Karpas-422 (cell line): ENCODE measurements around the gene WDR90. TPM values are rescaled to one million over a fixed set of nuclear protein-coding genes. Genes with fewer than 3 reads are reported as not detected.

ENCODE experiments used
- DNase-seq: peaks from one replicate; pipeline ENCODE4 v3.0.0-alpha.2; 2015
- H2AFZ ChIP-seq: fragments of 200-600 bp; sonication (generic); 2 replicates; pipeline ENCODE4 v1.6.1; 2014; ENCODE audit warnings: antibody characterized with exemption, low read length, mixed read lengths
- H3K27ac ChIP-seq: fragments of 200-600 bp; sonication (generic); 2 replicates; pipeline ENCODE4 v1.5.1; 2014; ENCODE audit warnings: mild to moderate bottlenecking, low read length, moderate library complexity
- H3K27me3 ChIP-seq: fragments of 200-600 bp; sonication (generic); 2 replicates; pipeline ENCODE4 v1.6.1; 2014; ENCODE audit warnings: low read length, mixed read lengths
- H3K36me3 ChIP-seq: fragments of 200-600 bp; sonication (generic); 2 replicates; pipeline ENCODE4 v1.6.1; 2014; ENCODE audit warnings: low read length, mixed read lengths; ENCODE audit not compliant: insufficient read depth
- H3K4me1 ChIP-seq: fragments of 200-600 bp; sonication (generic); 2 replicates; pipeline ENCODE4 v1.6.1; 2014; ENCODE audit warnings: mild to moderate bottlenecking, low read length, mixed read lengths
- H3K4me2 ChIP-seq: fragments of 200-600 bp; sonication (generic); 2 replicates; pipeline ENCODE4 v1.6.1; 2014; ENCODE audit warnings: low read length, low read depth, mild to moderate bottlenecking; ENCODE audit not compliant: poor library complexity, severe bottlenecking
- H3K4me3 ChIP-seq: fragments of 200-600 bp; sonication (generic); 2 replicates; pipeline ENCODE4 v1.5.1; 2014; ENCODE audit warnings: mild to moderate bottlenecking, antibody characterized with exemption, low read length, mixed read lengths
- H3K79me2 ChIP-seq: fragments of 200-600 bp; sonication (generic); 2 replicates; pipeline ENCODE4 v1.6.1; 2014; ENCODE audit warnings: mild to moderate bottlenecking, low read length, mixed read lengths
- H3K9ac ChIP-seq: fragments of 200-600 bp; sonication (generic); 2 replicates; pipeline ENCODE4 v1.6.0; 2014; ENCODE audit warnings: low read length
- H3K9me2 ChIP-seq: fragments of 200-600 bp; sonication (generic), shearing (Covaris generic); replicated peaks from 2 replicates; pipeline ENCODE4 v1.6.0; 2014; ENCODE audit warnings: mild to moderate bottlenecking, low read length, moderate library complexity; ENCODE audit not compliant: insufficient read depth
- H3K9me3 ChIP-seq: fragments of 300-700, 200-600 bp; sonication (generic); 2 replicates; pipeline ENCODE4 v1.6.1; 2014; ENCODE audit warnings: low read length, mixed read lengths
- H4K20me1 ChIP-seq: fragments of 200-600 bp; sonication (generic); 2 replicates; pipeline ENCODE4 v1.6.1; 2014; ENCODE audit warnings: mild to moderate bottlenecking, antibody characterized with exemption, low read length, low read depth; ENCODE audit not compliant: insufficient read depth
- total RNA-seq: library from RNA; depleted of rRNA; stranded (reverse); fragments of >200 nt; shearing (Covaris generic); gene quantifications from 2 replicates; pipeline ENCODE4 v1.2.3, GENCODE V29; 2014; ENCODE audit warnings: low replicate concordance

Gene WDR90
- total RNA-seq, 1 experiment from 2014 or later, result 37.2 TPM

GRCh38 chr16:658679-659571, 9.8 kb downstream of the WDR90 start:
- H3K9me2 ChIP-seq, result no peaks in the 10 kb centered on the region
- H3K36me3 ChIP-seq, result no peaks in the 10 kb centered on the region; the same call in 1 of the 2 replicates
- H3K4me2 ChIP-seq, result no peak overlapping the region
- no peaks in the 10 kb centered on the region for H3K27me3 ChIP-seq
- 0 out of 2 replicates have a peak, but pooled peaks cover 3% of the 10 kb centered on the region for H3K79me2 ChIP-seq
- no peak overlapping the region for H3K4me3 ChIP-seq
- no peak overlapping the region for H3K9ac ChIP-seq
- H3K9me3 ChIP-seq, result no peaks in the 10 kb centered on the region
- H4K20me1 ChIP-seq, result no peaks in the 10 kb centered on the region
- no peak overlapping the region for H2AFZ ChIP-seq
- no peak overlapping the region for H3K27ac ChIP-seq
- peak; percentile 37 for DNase-seq
- peaks cover 13% of the 10 kb centered on the region for H3K4me1 ChIP-seq

- H3K4me2 ChIP-seq, result no peak overlapping the region
- no peak overlapping the region for H3K27ac ChIP-seq
- no peaks in the 10 kb centered on the region for H3K9me3 ChIP-seq
- no peaks in the 10 kb centered on the region for H4K20me1 ChIP-seq
- peaks cover 13% of the 10 kb centered on the region for H3K4me1 ChIP-seq
- no peak overlapping the region for H2AFZ ChIP-seq
- no peaks in the 10 kb centered on the region for H3K27me3 ChIP-seq
- no peaks in the 10 kb centered on the region; the same call in 1 of the 2 replicates for H3K36me3 ChIP-seq
- H3K9me2 ChIP-seq, result no peaks in the 10 kb centered on the region
- no peak overlapping the region for H3K4me3 ChIP-seq
- H3K79me2 ChIP-seq, result 0 out of 2 replicates have a peak, but pooled peaks cover 3% of the 10 kb centered on the region
- H3K9ac ChIP-seq, result no peak overlapping the region
- DNase-seq, result no peak
Measured at GRCh38 chr16:659618-660017, 10.5 kb downstream of the WDR90 start.

GRCh38 chr16:660132-660458, 10.9 kb downstream of the WDR90 start:
- Histone ChIP-seq H3K4me1 (peaks cover 13% of the 10 kb centered on the region), H3K4me2 (peak overlapping the region; percentile 40), H3K4me3 (no peak overlapping the region), H3K9me2 (no peaks in the 10 kb centered on the region), H3K79me2 (0 out of 2 replicates have a peak, but pooled peaks cover 3% of the 10 kb centered on the region), H4K20me1 (no peaks in the 10 kb centered on the region), H2AFZ (no peak overlapping the region), H3K36me3 (no peaks in the 10 kb centered on the region; the same call in 1 of the 2 replicates), H3K27me3 (no peaks in the 10 kb centered on the region), H3K27ac (peak overlapping the region; percentile 22), H3K9me3 (no peaks in the 10 kb centered on the region), H3K9ac (peak overlapping the region; percentile 37)
- no peak for DNase-seq

GRCh38 chr16:660459-661183, 11.5 kb downstream of the WDR90 start:
- H3K9me2 ChIP-seq, result no peaks in the 10 kb centered on the region
- H3K4me2 ChIP-seq, result peak overlapping the region; percentile 50
- no peak overlapping the region for H2AFZ ChIP-seq
- H3K4me1 ChIP-seq, result peaks cover 13% of the 10 kb centered on the region
- 0 out of 2 replicates have a peak, but pooled peaks cover 3% of the 10 kb centered on the region for H3K79me2 ChIP-seq
- no peaks in the 10 kb centered on the region for H3K27me3 ChIP-seq
- no peaks in the 10 kb centered on the region for H3K9me3 ChIP-seq
- H3K9ac ChIP-seq, result peak overlapping the region; percentile 60
- H3K4me3 ChIP-seq, result peak overlapping the region; percentile 28; the same call in 1 of the 2 replicates
- H4K20me1 ChIP-seq, result no peaks in the 10 kb centered on the region
- H3K36me3 ChIP-seq, result no peaks in the 10 kb centered on the region; the same call in 1 of the 2 replicates
- DNase-seq, result peak; percentile 95
- peak overlapping the region; percentile 22 for H3K27ac ChIP-seq

- no peak for DNase-seq
- no peaks in the 10 kb centered on the region; the same call in 1 of the 2 replicates for H3K36me3 ChIP-seq
- no peaks in the 10 kb centered on the region for H4K20me1 ChIP-seq
- no peaks in the 10 kb centered on the region for H3K9me2 ChIP-seq
- no peak overlapping the region for H3K27ac ChIP-seq
- H3K79me2 ChIP-seq, result 0 out of 2 replicates have a peak, but pooled peaks cover 3% of the 10 kb centered on the region
- peak overlapping the region; percentile 50 for H3K4me2 ChIP-seq
- no peaks in the 10 kb centered on the region for H3K27me3 ChIP-seq
- H2AFZ ChIP-seq, result no peak overlapping the region
- no peaks in the 10 kb centered on the region for H3K9me3 ChIP-seq
- peak overlapping the region; percentile 28; the same call in 1 of the 2 replicates for H3K4me3 ChIP-seq
- H3K9ac ChIP-seq, result peak overlapping the region; percentile 60
- H3K4me1 ChIP-seq, result peaks cover 13% of the 10 kb centered on the region
Measured at GRCh38 chr16:661184-661821, 12.1 kb downstream of the WDR90 start.

- Histone ChIP-seq H2AFZ (no peak overlapping the region), H3K4me3 (no peak overlapping the region), H3K4me1 (peaks cover 13% of the 10 kb centered on the region), H3K4me2 (no peak overlapping the region), H3K9ac (no peak overlapping the region), H3K27ac (no peak overlapping the region), H3K27me3 (no peaks in the 10 kb centered on the region), H3K9me2 (no peaks in the 10 kb centered on the region), H4K20me1 (no peaks in the 10 kb centered on the region), H3K36me3 (no peaks in the 10 kb centered on the region; the same call in 1 of the 2 replicates), H3K9me3 (no peaks in the 10 kb centered on the region), H3K79me2 (0 out of 2 replicates have a peak, but pooled peaks cover 3% of the 10 kb centered on the region)
- no peak for DNase-seq
Measured at GRCh38 chr16:662095-662494, 12.9 kb downstream of the WDR90 start.

GRCh38 chr16:662597-662996, 13.4 kb downstream of the WDR90 start:
- Histone ChIP-seq H3K27me3 (no peaks in the 10 kb centered on the region), H3K36me3 (no peaks in the 10 kb centered on the region; the same call in 1 of the 2 replicates), H3K79me2 (0 out of 2 replicates have a peak, but pooled peaks cover 3% of the 10 kb centered on the region), H3K9me2 (no peaks in the 10 kb centered on the region), H3K27ac (no peak overlapping the region), H2AFZ (no peak overlapping the region), H3K9me3 (no peaks in the 10 kb centered on the region), H3K4me1 (peaks cover 13% of the 10 kb centered on the region), H3K4me2 (no peak overlapping the region), H3K4me3 (no peak overlapping the region), H3K9ac (no peak overlapping the region), H4K20me1 (no peaks in the 10 kb centered on the region)
- DNase-seq, result no peak
